Activated T-cell treated with anti-CD3 and anti-CD28 coated beads, Interleukin-2, amount 50 U/mL, for 4 hours (primary cell): ENCODE results near the gene BCL6B. TPM values are rescaled to one million over a fixed set of nuclear protein-coding genes. Genes with fewer than 3 reads are reported as not detected.
"Not testable (repeated sequence)": the region's sequence is repeated elsewhere in the genome, so short reads cannot be mapped to it uniquely, and the experiment has no call there.

Experiments used
- ATAC-seq, 2 donors: fragments of 200-7000 bp; cut with Tn5 transposase; one replicate each; pipeline ENCODE4 v1.10.0; 2021
- DNase-seq: peaks from one replicate; pipeline ENCODE4 v3.0.0-alpha.2; 2020
- H3K27me3 Mint-ChIP-seq: one replicate; pipeline ENCODE4 v1.8.0; 2021; ENCODE audit warnings: low read depth, mixed read lengths
- H3K36me3 Mint-ChIP-seq: one replicate; pipeline ENCODE4 v1.8.0; 2022; ENCODE audit warnings: mixed read lengths; ENCODE audit not compliant: insufficient read depth
- H3K4me1 Mint-ChIP-seq: one replicate; pipeline ENCODE4 v1.8.0; 2021; ENCODE audit warnings: low read depth, mixed read lengths
- H3K4me3 Mint-ChIP-seq: one replicate; pipeline ENCODE4 v1.8.0; 2021; ENCODE audit warnings: mild to moderate bottlenecking, moderate library complexity, mixed read lengths
- H3K9me3 Mint-ChIP-seq: one replicate; pipeline ENCODE4 v1.8.0; 2021; ENCODE audit warnings: mixed read lengths
- total RNA-seq, 3 donors: library from RNA; stranded (reverse); gene quantifications; one replicate each; pipeline ENCODE4 v1.2.1, GENCODE V29; 2021

BCL6B gene
- total RNA-seq = under 1 TPM; 0.21 to 0.41 (median 0.25) TPM

- ATAC-seq (no peak), DNase-seq (no peak)
- H3K4me3 Mint-ChIP-seq = peak within 1 kb of the TSS; percentile 63
- no peaks in the 10 kb centered on the region for H3K36me3 Mint-ChIP-seq
- no peaks in the 10 kb centered on the region for H3K27me3 Mint-ChIP-seq
- no peaks in the 10 kb centered on the region for H3K9me3 Mint-ChIP-seq
- peaks cover 27% of the 10 kb centered on the region for H3K4me1 Mint-ChIP-seq
Observed at GRCh38 chr17:7022781-7023571, at the start of gene BCL6B. Gene BCL6B (plus strand): TSS chr17:7023050. CDS start chr17:7023672, 622 bp downstream.

GRCh38 chr17:6979440-6979839, 43.4 kb upstream of the BCL6B start:
- not testable (repeated sequence) for H3K4me1 Mint-ChIP-seq, ATAC-seq, H3K27me3 Mint-ChIP-seq, H3K9me3 Mint-ChIP-seq, H3K4me3 Mint-ChIP-seq, DNase-seq, H3K36me3 Mint-ChIP-seq

GRCh38 chr17:6981426-6981825, 41.4 kb upstream of the BCL6B start:
- Mint-ChIP-seq H3K36me3 (peaks cover 8% of the 10 kb centered on the region), H3K4me1 (peaks cover 9% of the 10 kb centered on the region), H3K4me3 (no peak overlapping the region), H3K27me3 (no peaks in the 10 kb centered on the region), H3K9me3 (peaks cover 5% of the 10 kb centered on the region)
- no peak for ATAC-seq
- DNase-seq = no peak

- Mint-ChIP-seq H3K36me3 (peaks cover 8% of the 10 kb centered on the region), H3K27me3 (no peaks in the 10 kb centered on the region), H3K4me1 (peaks cover 9% of the 10 kb centered on the region), H3K4me3 (no peak overlapping the region), H3K9me3 (no peaks in the 10 kb centered on the region)
- no peak for ATAC-seq
- DNase-seq = no peak
Observed at GRCh38 chr17:6985266-6985665, 37.6 kb upstream of the BCL6B start.

GRCh38 chr17:6986676-6987075, 36.2 kb upstream of the BCL6B start:
- no peaks in the 10 kb centered on the region for H3K4me1 Mint-ChIP-seq
- DNase-seq (no peak), ATAC-seq (no peak)
- peaks cover 8% of the 10 kb centered on the region for H3K36me3 Mint-ChIP-seq
- H3K27me3 Mint-ChIP-seq = no peaks in the 10 kb centered on the region
- no peaks in the 10 kb centered on the region for H3K9me3 Mint-ChIP-seq
- no peak overlapping the region for H3K4me3 Mint-ChIP-seq

GRCh38 chr17:6989779-6990178, 33.1 kb upstream of the BCL6B start:
- DNase-seq = no peak
- H3K27me3 Mint-ChIP-seq = no peaks in the 10 kb centered on the region
- peaks cover 8% of the 10 kb centered on the region for H3K36me3 Mint-ChIP-seq
- no peak for ATAC-seq
- no peak overlapping the region for H3K4me3 Mint-ChIP-seq
- H3K9me3 Mint-ChIP-seq = no peaks in the 10 kb centered on the region
- no peaks in the 10 kb centered on the region for H3K4me1 Mint-ChIP-seq

GRCh38 chr17:6993613-6994056, 29.2 kb upstream of the BCL6B start:
- H3K9me3 Mint-ChIP-seq, H3K4me3 Mint-ChIP-seq, DNase-seq, H3K4me1 Mint-ChIP-seq, H3K36me3 Mint-ChIP-seq, ATAC-seq, H3K27me3 Mint-ChIP-seq: not testable (repeated sequence)

- H3K4me3 Mint-ChIP-seq = no peak overlapping the region
- peaks cover 9% of the 10 kb centered on the region for H3K36me3 Mint-ChIP-seq
- no peak for DNase-seq
- no peaks in the 10 kb centered on the region for H3K27me3 Mint-ChIP-seq
- no peak for ATAC-seq
- H3K4me1 Mint-ChIP-seq = peaks cover 3% of the 10 kb centered on the region
- no peaks in the 10 kb centered on the region for H3K9me3 Mint-ChIP-seq
Observed at GRCh38 chr17:6994118-6994598, 28.7 kb upstream of the BCL6B start.

- ATAC-seq (no peak), DNase-seq (no peak)
- H3K9me3 Mint-ChIP-seq = no peaks in the 10 kb centered on the region
- H3K4me1 Mint-ChIP-seq = peaks cover 3% of the 10 kb centered on the region
- no peaks in the 10 kb centered on the region for H3K27me3 Mint-ChIP-seq
- peaks cover 10% of the 10 kb centered on the region for H3K36me3 Mint-ChIP-seq
- H3K4me3 Mint-ChIP-seq = no peak overlapping the region
Observed at GRCh38 chr17:6994666-6995256, 28.1 kb upstream of the BCL6B start.

GRCh38 chr17:6995500-6996255, 27.2 kb upstream of the BCL6B start, which contains the start of gene ALOX12:
Gene ALOX12 (plus strand): TSS chr17:6996049. CDS start chr17:6996118, 69 bp downstream.
- Mint-ChIP-seq H3K27me3 (no peaks in the 10 kb centered on the region), H3K4me1 (peaks cover 3% of the 10 kb centered on the region), H3K4me3 (no peak within 1 kb of the TSS), H3K36me3 (peaks cover 16% of the 10 kb centered on the region), H3K9me3 (no peaks in the 10 kb centered on the region)
- ATAC-seq (no peak), DNase-seq (no peak)

- peaks cover 3% of the 10 kb centered on the region for H3K4me1 Mint-ChIP-seq
- no peaks in the 10 kb centered on the region for H3K9me3 Mint-ChIP-seq
- ATAC-seq = no peak
- no peak overlapping the region for H3K4me3 Mint-ChIP-seq
- DNase-seq = no peak
- peaks cover 22% of the 10 kb centered on the region for H3K36me3 Mint-ChIP-seq
- H3K27me3 Mint-ChIP-seq = no peaks in the 10 kb centered on the region
Observed at GRCh38 chr17:6996256-6997011, 26.4 kb upstream of the BCL6B start.

- Mint-ChIP-seq H3K36me3 (peaks cover 26% of the 10 kb centered on the region), H3K4me1 (peaks cover 4% of the 10 kb centered on the region), H3K9me3 (no peaks in the 10 kb centered on the region), H3K27me3 (no peaks in the 10 kb centered on the region), H3K4me3 (no peak overlapping the region)
- ATAC-seq = no peak
- no peak for DNase-seq
Observed at GRCh38 chr17:6997171-6997570, 25.7 kb upstream of the BCL6B start.

- H3K4me3 Mint-ChIP-seq = no peak overlapping the region
- DNase-seq (no peak), ATAC-seq (no peak)
- no peaks in the 10 kb centered on the region for H3K27me3 Mint-ChIP-seq
- H3K4me1 Mint-ChIP-seq = peaks cover 5% of the 10 kb centered on the region
- H3K36me3 Mint-ChIP-seq = peaks cover 31% of the 10 kb centered on the region
- no peaks in the 10 kb centered on the region for H3K9me3 Mint-ChIP-seq
Observed at GRCh38 chr17:6998855-6999508, 23.9 kb upstream of the BCL6B start.
